Suprapubic skin (tissue), 4 donors: ENCODE data around the gene ZNF398. TPM values are rescaled to one million over a fixed set of nuclear protein-coding genes. Genes with fewer than 3 reads are reported as not detected.

Experiments used
- DNase-seq, 2 donors: peaks; one replicate each; pipeline ENCODE4 v3.0.0-alpha.2; 2019; ENCODE audit warnings: low spot score in 2 of 2
- H3K27ac ChIP-seq: fragments of 200-600 bp; sonication (generic); one replicate; pipeline ENCODE4 v1.5.1; 2019
- H3K27me3 ChIP-seq: fragments of 200-600 bp; sonication (generic); one replicate; pipeline ENCODE4 v1.5.1; 2019
- H3K36me3 ChIP-seq: fragments of 200-600 bp; sonication (generic); one replicate; pipeline ENCODE4 v1.5.1; 2019
- H3K4me1 ChIP-seq: fragments of 200-600 bp; sonication (generic); one replicate; pipeline ENCODE4 v1.5.1; 2019
- H3K4me3 ChIP-seq: fragments of 200-600 bp; sonication (generic); one replicate; pipeline ENCODE4 v1.5.1; 2019; ENCODE audit warnings: mild to moderate bottlenecking
- H3K9me3 ChIP-seq: fragments of 200-600 bp; sonication (generic); one replicate; pipeline ENCODE4 v1.5.1; 2019
- CTCF ChIP-seq, 2 donors: fragments of 200-600 bp in 1 of 2; fragments of 450-650 bp in 1 of 2; sonication (generic) in 1 of 2; IDR thresholded peaks; one replicate each; pipeline ENCODE4 v1.5.1; 2016 to 2019; ENCODE audit warnings: antibody characterized with exemption in 2 of 2, mild to moderate bottlenecking in 1 of 2, moderate library complexity in 1 of 2
- EP300 ChIP-seq: sonication (generic); formaldehyde crosslinking; IDR thresholded peaks from one replicate; pipeline ENCODE4 v1.6.1; 2017; ENCODE audit warnings: antibody characterized with exemption
- POLR2A ChIP-seq, 2 donors: fragments of 450-650 bp; IDR thresholded peaks; one replicate each; pipeline ENCODE4 v1.6.1; 2017; ENCODE audit warnings: antibody characterized with exemption in 2 of 2, mild to moderate bottlenecking in 2 of 2, moderate library complexity in 2 of 2
- POLR2AphosphoS5 ChIP-seq, 3 donors: sonication (generic); formaldehyde crosslinking; IDR thresholded peaks; one replicate each; pipeline ENCODE4 v1.6.1; 2017; ENCODE audit warnings: antibody characterized with exemption in 3 of 3
- whole genome bisulfite sequencing: methylation state at CpG from one replicate; pipeline ENCODE4 v1.1.5; 2018; 5-methylcytosine and 5-hydroxymethylcytosine counted together
- total RNA-seq, 4 donors: library from RNA; depleted of rRNA; stranded (reverse); fragments of >200 nt; gene quantifications; one replicate each; pipeline ENCODE4 v1.1.0, GENCODE V29; 2016

Gene ZNF398
- total RNA-seq, 4 donors from 2014 or later: 25.7 to 50.4 (median 33.9) TPM

GRCh38 chr7:149179241-149179640, 32.0 kb downstream of the ZNF398 start:
- TF ChIP-seq EP300 (no peak), POLR2AphosphoS5 (IDR thresholded peaks at IDR 0.05) (no peak)
- Histone ChIP-seq H3K9me3 (no peaks in the 10 kb centered on the region), H3K27me3 (no peaks in the 10 kb centered on the region), H3K4me3 (no peak overlapping the region), H3K36me3 (peaks cover 53% of the 10 kb centered on the region), H3K27ac (no peak overlapping the region), H3K4me1 (peaks cover 20% of the 10 kb centered on the region)
- 98% methylated on average over 13 of the region's 19 CpGs for WGBS
- no peak for DNase-seq

- DNase-seq: no peak
- no peak overlapping the region for H3K4me3 ChIP-seq
- H3K9me3 ChIP-seq: no peaks in the 10 kb centered on the region
- H3K4me1 ChIP-seq: peaks cover 20% of the 10 kb centered on the region
- H3K27ac ChIP-seq: no peak overlapping the region
- no peak for TF ChIP-seq POLR2AphosphoS5 (IDR thresholded peaks at IDR 0.05)
- TF ChIP-seq CTCF (IDR thresholded peaks at IDR 0.05): no peak
- TF ChIP-seq EP300: no peak
- no peak for TF ChIP-seq POLR2A (IDR thresholded peaks at IDR 0.05)
- peaks cover 46% of the 10 kb centered on the region for H3K36me3 ChIP-seq
- H3K27me3 ChIP-seq: no peaks in the 10 kb centered on the region
Observed at GRCh38 chr7:149180722-149181449, 33.6 kb downstream of the ZNF398 start.

- no peak overlapping the region for H3K4me3 ChIP-seq
- H3K9me3 ChIP-seq: no peaks in the 10 kb centered on the region
- no peaks in the 10 kb centered on the region for H3K27me3 ChIP-seq
- no peak overlapping the region for H3K27ac ChIP-seq
- DNase-seq: no peak
- H3K4me1 ChIP-seq: peaks cover 20% of the 10 kb centered on the region
- TF ChIP-seq POLR2A (IDR thresholded peaks at IDR 0.05) (no peak), CTCF (IDR thresholded peaks at IDR 0.05) (no peak), EP300 (no peak), POLR2AphosphoS5 (IDR thresholded peaks at IDR 0.05) (no peak)
- peaks cover 40% of the 10 kb centered on the region for H3K36me3 ChIP-seq
Observed at GRCh38 chr7:149181450-149181790, 34.2 kb downstream of the ZNF398 start.

GRCh38 chr7:149184274-149184673, 37.0 kb downstream of the ZNF398 start:
- peaks cover 14% of the 10 kb centered on the region for H3K36me3 ChIP-seq
- H3K27ac ChIP-seq: no peak overlapping the region
- WGBS: 86% methylated on average over 6 of the region's 6 CpGs
- no peak overlapping the region for H3K4me3 ChIP-seq
- H3K9me3 ChIP-seq: no peaks in the 10 kb centered on the region
- TF ChIP-seq EP300: no peak
- no peak for TF ChIP-seq POLR2AphosphoS5 (IDR thresholded peaks at IDR 0.05)
- no peak for TF ChIP-seq CTCF (IDR thresholded peaks at IDR 0.05)
- TF ChIP-seq POLR2A (IDR thresholded peaks at IDR 0.05): no peak
- DNase-seq: no peak
- peaks cover 20% of the 10 kb centered on the region for H3K4me1 ChIP-seq
- no peaks in the 10 kb centered on the region for H3K27me3 ChIP-seq

- no peaks in the 10 kb centered on the region for H3K27me3 ChIP-seq
- H3K36me3 ChIP-seq: no peaks in the 10 kb centered on the region
- no peak for DNase-seq
- TF ChIP-seq CTCF (IDR thresholded peaks at IDR 0.05): no peak
- TF ChIP-seq EP300: no peak
- TF ChIP-seq POLR2AphosphoS5 (IDR thresholded peaks at IDR 0.05): no peak
- no peak for TF ChIP-seq POLR2A (IDR thresholded peaks at IDR 0.05)
- no peak overlapping the region for H3K27ac ChIP-seq
- no peaks in the 10 kb centered on the region for H3K4me1 ChIP-seq
- WGBS: 46% methylated on average over 2 of the region's 2 CpGs
- no peak overlapping the region for H3K4me3 ChIP-seq
- no peaks in the 10 kb centered on the region for H3K9me3 ChIP-seq
Observed at GRCh38 chr7:149188213-149188612, 41.0 kb downstream of the ZNF398 start.
